K562 (cell line): ENCODE data around the gene FLII. TPM values are rescaled to one million over a fixed set of nuclear protein-coding genes. Genes with fewer than 3 reads are reported as not detected.

Experiments used
- BMI1 ChIP-seq: fragments of 150-350 bp; IDR thresholded peaks from 2 replicates; pipeline ENCODE4 v1.6.1; 2014; ENCODE audit warnings: low read length
- CCAR2 ChIP-seq: fragments of 200-400 bp; formaldehyde crosslinking; IDR thresholded peaks from 2 replicates; pipeline ENCODE4 v1.6.1; 2017; ENCODE audit warnings: mild to moderate bottlenecking, low read depth, low read length
- CREB3L1 ChIP-seq: fragments of 450-650 bp; IDR thresholded peaks from 2 replicates; pipeline ENCODE4 v1.6.1; 2014; ENCODE audit warnings: low read depth, mild to moderate bottlenecking, moderate library complexity, borderline replicate concordance
- EP400 ChIP-seq: fragments of 450-650 bp; IDR thresholded peaks from 2 replicates; pipeline ENCODE4 v1.6.1; 2017; ENCODE audit warnings: antibody characterized with exemption, mild to moderate bottlenecking, moderate library complexity
- FOXJ3 ChIP-seq: sonication (generic); formaldehyde crosslinking; IDR thresholded peaks from 2 replicates; pipeline ENCODE4 v1.4.0; 2020; ENCODE audit warnings: mild to moderate bottlenecking, missing genetic modification reagents
- FOXM1 ChIP-seq, 2 experiments: fragments of 450-650 bp in 1 of 2; sonication (generic) in 1 of 2; formaldehyde crosslinking in 1 of 2; IDR thresholded peaks; 2 replicates each; pipeline versions ENCODE4 v1.6.1 to v1.9.0; 2017 to 2022; ENCODE audit warnings: low read depth in 2 of 2, mild to moderate bottlenecking in 2 of 2, missing genetic modification reagents in 1 of 2, moderate library complexity in 1 of 2
- MCM2 ChIP-seq: fragments of 450-650 bp; IDR thresholded peaks from 2 replicates; pipeline ENCODE4 v1.6.1; 2017; ENCODE audit warnings: low read depth, mild to moderate bottlenecking
- MTA2 ChIP-seq: fragments of 450-650 bp; IDR thresholded peaks from 2 replicates; pipeline ENCODE4 v1.6.1; 2016; ENCODE audit warnings: low read depth
- SIX5 ChIP-seq, 2 experiments: IDR thresholded peaks; 2 replicates each; pipeline ENCODE4 v1.6.1; 2011; ENCODE audit warnings: low read length in 2 of 2, borderline replicate concordance in 1 of 2, low read depth in 1 of 2, mild to moderate bottlenecking in 1 of 2, moderate library complexity in 1 of 2; ENCODE audit not compliant: insufficient read depth in 1 of 2
- TFAP4 ChIP-seq: sonication (generic); formaldehyde crosslinking; IDR thresholded peaks from 2 replicates; pipeline ENCODE4 v1.8.0; 2022; ENCODE audit warnings: missing genetic modification reagents, mild to moderate bottlenecking, moderate library complexity, borderline replicate concordance
- USF1 ChIP-seq: sonication (generic); formaldehyde crosslinking; IDR thresholded peaks from 2 replicates; pipeline ENCODE4 v1.9.0; 2022; ENCODE audit warnings: mild to moderate bottlenecking, missing genetic modification reagents
- ZFPM2 ChIP-seq: fragments of 250-450 bp; sonication (Bioruptor Pico); IDR thresholded peaks from 2 replicates; pipeline ENCODE4 v1.5.1; 2022; ENCODE audit warnings: mild to moderate bottlenecking
- polyA plus RNA-seq, 8 experiments: library from polyadenylated mRNA; depleted of rRNA in 4 of 8; stranded (reverse) in 5 of 8; unstranded in 3 of 8; fragments of >200 nt; fragmentation: Nextera tagmentation in 2 of 8; fragmentation: Illumina TruSeq in 1 of 8; extraction: Ambion mirVana in 2 of 8; extraction: Trizol in 1 of 8; gene quantifications; 2 replicates each; pipeline versions ENCODE4 v1.2.1 to v1.2.3, GENCODE V29; 2011 to 2014; ENCODE audit warnings: inconsistent platforms in 1 of 8, missing spikeins in 1 of 8
- total RNA-seq, 7 experiments: library from RNA; depleted of rRNA in 6 of 7; stranded (reverse); fragments of >200 nt in 6 of 7; fragmentation: Illumina TruSeq in 2 of 7; extraction: Trizol in 2 of 7; gene quantifications; 2 replicates each; pipeline versions ENCODE4 v1.2.1 to v1.2.3, GENCODE V29; 2011 to 2021; ENCODE audit warnings: low replicate concordance in 1 of 7
- TF ChIP-seq, protein P1 (sequence below): fragments of 450-650 bp; IDR thresholded peaks from 2 replicates; pipeline ENCODE4 v1.6.1; 2018; ENCODE audit not compliant: partially characterized antibody
- TF ChIP-seq, protein P2 (sequence below): fragments of 250-450 bp; sonication (Bioruptor Pico); IDR thresholded peaks from 2 replicates; pipeline ENCODE4 v1.5.0; 2020; ENCODE audit warnings: mild to moderate bottlenecking, borderline replicate concordance

FLII gene
- total and polyA plus RNA-seq, 9 of the 15 experiments (the other 6 are each of a cell fraction or from before 2014, with no cell fraction given), result 11.7 to 126 (median 82.5) TPM

- TF ChIP-seq CREB3L1 (no peak), ZFPM2 (CRISPR knock-in tag) (no peak), USF1 (CRISPR knock-in tag) (peak; percentile 63), SIX5 (IDR thresholded peaks at IDR 0.05; ENCODE audit: borderline replicate concordance in 1 of 2, insufficient read depth in 1 of 2, low read depth in 1 of 2, low read length in 2 of 2) (no peak), CCAR2 (no peak), FOXJ3 (CRISPR knock-in tag) (no peak), FOXM1 (IDR thresholded peaks at IDR 0.05; ENCODE audit: low read depth) (peak; percentile 69; the same call in 1 of the 2 replicates), FOXM1 (CRISPR knock-in tag; IDR thresholded peaks at IDR 0.05; ENCODE audit: low read depth) (no peak), BMI1 (no peak), MTA2 (no peak), EP400 (peak; percentile 25; the same call in 1 of the 2 replicates), MCM2 (no peak), TFAP4 (CRISPR knock-in tag) (peak; percentile 88)
- TF ChIP-seq, protein P1, sequence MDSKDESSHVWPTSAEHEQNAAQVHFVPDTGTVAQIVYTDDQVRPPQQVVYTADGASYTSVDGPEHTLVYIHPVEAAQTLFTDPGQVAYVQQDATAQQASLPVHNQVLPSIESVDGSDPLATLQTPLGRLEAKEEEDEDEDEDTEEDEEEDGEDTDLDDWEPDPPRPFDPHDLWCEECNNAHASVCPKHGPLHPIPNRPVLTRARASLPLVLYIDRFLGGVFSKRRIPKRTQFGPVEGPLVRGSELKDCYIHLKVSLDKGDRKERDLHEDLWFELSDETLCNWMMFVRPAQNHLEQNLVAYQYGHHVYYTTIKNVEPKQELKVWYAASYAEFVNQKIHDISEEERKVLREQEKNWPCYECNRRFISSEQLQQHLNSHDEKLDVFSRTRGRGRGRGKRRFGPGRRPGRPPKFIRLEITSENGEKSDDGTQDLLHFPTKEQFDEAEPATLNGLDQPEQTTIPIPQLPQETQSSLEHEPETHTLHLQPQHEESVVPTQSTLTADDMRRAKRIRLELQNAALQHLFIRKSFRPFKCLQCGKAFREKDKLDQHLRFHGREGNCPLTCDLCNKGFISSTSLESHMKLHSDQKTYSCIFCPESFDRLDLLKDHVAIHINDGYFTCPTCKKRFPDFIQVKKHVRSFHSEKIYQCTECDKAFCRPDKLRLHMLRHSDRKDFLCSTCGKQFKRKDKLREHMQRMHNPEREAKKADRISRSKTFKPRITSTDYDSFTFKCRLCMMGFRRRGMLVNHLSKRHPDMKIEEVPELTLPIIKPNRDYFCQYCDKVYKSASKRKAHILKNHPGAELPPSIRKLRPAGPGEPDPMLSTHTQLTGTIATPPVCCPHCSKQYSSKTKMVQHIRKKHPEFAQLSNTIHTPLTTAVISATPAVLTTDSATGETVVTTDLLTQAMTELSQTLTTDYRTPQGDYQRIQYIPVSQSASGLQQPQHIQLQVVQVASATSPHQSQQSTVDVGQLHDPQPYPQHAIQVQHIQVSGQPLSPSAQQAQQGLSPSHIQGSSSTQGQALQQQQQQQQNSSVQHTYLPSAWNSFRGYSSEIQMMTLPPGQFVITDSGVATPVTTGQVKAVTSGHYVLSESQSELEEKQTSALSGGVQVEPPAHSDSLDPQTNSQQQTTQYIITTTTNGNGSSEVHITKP, result peak; percentile 63
- TF ChIP-seq, protein P2, sequence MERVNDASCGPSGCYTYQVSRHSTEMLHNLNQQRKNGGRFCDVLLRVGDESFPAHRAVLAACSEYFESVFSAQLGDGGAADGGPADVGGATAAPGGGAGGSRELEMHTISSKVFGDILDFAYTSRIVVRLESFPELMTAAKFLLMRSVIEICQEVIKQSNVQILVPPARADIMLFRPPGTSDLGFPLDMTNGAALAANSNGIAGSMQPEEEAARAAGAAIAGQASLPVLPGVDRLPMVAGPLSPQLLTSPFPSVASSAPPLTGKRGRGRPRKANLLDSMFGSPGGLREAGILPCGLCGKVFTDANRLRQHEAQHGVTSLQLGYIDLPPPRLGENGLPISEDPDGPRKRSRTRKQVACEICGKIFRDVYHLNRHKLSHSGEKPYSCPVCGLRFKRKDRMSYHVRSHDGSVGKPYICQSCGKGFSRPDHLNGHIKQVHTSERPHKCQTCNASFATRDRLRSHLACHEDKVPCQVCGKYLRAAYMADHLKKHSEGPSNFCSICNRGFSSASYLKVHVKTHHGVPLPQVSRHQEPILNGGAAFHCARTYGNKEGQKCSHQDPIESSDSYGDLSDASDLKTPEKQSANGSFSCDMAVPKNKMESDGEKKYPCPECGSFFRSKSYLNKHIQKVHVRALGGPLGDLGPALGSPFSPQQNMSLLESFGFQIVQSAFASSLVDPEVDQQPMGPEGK (CRISPR knock-in tag), result no peak
Measured at GRCh38 chr17:18260332-18261145, 2.0 kb upstream of the FLII start, which contains the start of gene MIEF2 (continued).
